ENCODE data around the gene GMPR. TPM values are rescaled to one million over a fixed set of nuclear protein-coding genes. Genes with fewer than 3 reads are reported as not detected.

GMPR gene
- total RNA-seq, 1 donor from 2014 or later, result 13.6 TPM

Other genes starting within 250 kb of the GMPR start
- gene MYLIP, start 109.5 kb upstream of the GMPR start, total RNA-seq, result 20.2 and 41.8 TPM in 2 replicates